GM19452 (cell line): Measurements from ENCODE around the gene GTPBP1.

ENCODE experiments used
- ATAC-seq: cut with Tn5 transposase; IDR thresholded peaks from one replicate; pipeline ENCODE4 v1.9.1; 2021; ENCODE audit not compliant: unreplicated experiment

Gene GTPBP1

GRCh38 chr22:38700789-38701628, 4.7 kb upstream of the GTPBP1 start, which contains the start of gene JOSD1:
TSS of gene JOSD1 (minus strand) at chr22:38700943. CDS start at chr22:38699987, 956 bp downstream.
- peak; percentile 44 for ATAC-seq

GRCh38 chr22:38704654-38705234, 1.0 kb upstream of the GTPBP1 start:
- no peak for ATAC-seq

GRCh38 chr22:38706101-38706900, 557 bp downstream of the GTPBP1 start:
- peak; percentile 3 for ATAC-seq

GRCh38 chr22:38706901-38707195, 1.1 kb downstream of the GTPBP1 start:
- ATAC-seq = no peak

GRCh38 chr22:38707346-38707745, 1.6 kb downstream of the GTPBP1 start:
- ATAC-seq = no peak

- ATAC-seq = no peak
Measured at GRCh38 chr22:38707984-38708383, 2.2 kb downstream of the GTPBP1 start.

GRCh38 chr22:38709306-38709705, 3.6 kb downstream of the GTPBP1 start:
- ATAC-seq = no peak

- no peak for ATAC-seq
Measured at GRCh38 chr22:38710351-38710750, 4.6 kb downstream of the GTPBP1 start.

GRCh38 chr22:38710866-38711265, 5.1 kb downstream of the GTPBP1 start:
- ATAC-seq = no peak

- no peak for ATAC-seq
Measured at GRCh38 chr22:38712486-38713207, 6.9 kb downstream of the GTPBP1 start.

- no peak for ATAC-seq
Measured at GRCh38 chr22:38713921-38714320, 8.2 kb downstream of the GTPBP1 start.

GRCh38 chr22:38715176-38715764, 9.5 kb downstream of the GTPBP1 start:
- no peak for ATAC-seq

GRCh38 chr22:38715852-38716251, 10.1 kb downstream of the GTPBP1 start:
- ATAC-seq = no peak

- no peak for ATAC-seq
Measured at GRCh38 chr22:38716271-38716670, 10.5 kb downstream of the GTPBP1 start.

GRCh38 chr22:38716826-38717225, 11.1 kb downstream of the GTPBP1 start:
- no peak for ATAC-seq

- no peak for ATAC-seq
Measured at GRCh38 chr22:38717244-38717643, 11.5 kb downstream of the GTPBP1 start.

GRCh38 chr22:38718414-38718813, 12.7 kb downstream of the GTPBP1 start:
- ATAC-seq = no peak

- no peak for ATAC-seq
Measured at GRCh38 chr22:38719196-38719595, 13.5 kb downstream of the GTPBP1 start.

GRCh38 chr22:38720350-38720749, 14.6 kb downstream of the GTPBP1 start:
- ATAC-seq = no peak

- no peak for ATAC-seq
Measured at GRCh38 chr22:38721551-38721950, 15.8 kb downstream of the GTPBP1 start.

GRCh38 chr22:38724176-38724575, 18.4 kb downstream of the GTPBP1 start:
- no peak for ATAC-seq
